Measurements from ENCODE around the gene NPRL2. TPM values are rescaled to one million over a fixed set of nuclear protein-coding genes. Genes with fewer than 3 reads are reported as not detected.
"Not testable (repeated sequence)": the region's sequence is repeated elsewhere in the genome, so short reads cannot be mapped to it uniquely, and the experiment has no call there.

NPRL2 gene
- total RNA-seq, 1 donor from 2014 or later = 23.3 TPM

GRCh38 chr3:50316657-50317242, 33.8 kb downstream of the NPRL2 start:
- no peak for TF ChIP-seq CTCF (IDR thresholded peaks at IDR 0.05; ENCODE audit: unreplicated experiment)
- peak overlapping the region; percentile 23 for H3K4me3 Mint-ChIP-seq
- no peaks in the 10 kb centered on the region for H3K27me3 Mint-ChIP-seq (ENCODE audit: low read depth)
- peak in 1 of 2 experiments; percentile 63 for DNase-seq (ENCODE audit: low spot score in 2 of 2, unreplicated experiment in 2 of 2)
- H3K9me3 Mint-ChIP-seq = no peaks in the 10 kb centered on the region
- H3K27ac Mint-ChIP-seq = peak overlapping the region; percentile 95
- H3K36me3 Mint-ChIP-seq = peaks cover 23% of the 10 kb centered on the region
- H3K4me1 Mint-ChIP-seq = peaks cover 42% of the 10 kb centered on the region

- DNase-seq (ENCODE audit: low spot score in 2 of 2, unreplicated experiment in 2 of 2) = no peak
- H3K27me3 Mint-ChIP-seq (ENCODE audit: low read depth) = no peaks in the 10 kb centered on the region
- no peak for TF ChIP-seq CTCF (IDR thresholded peaks at IDR 0.05; ENCODE audit: unreplicated experiment)
- peaks cover 35% of the 10 kb centered on the region for H3K4me1 Mint-ChIP-seq
- peaks cover 28% of the 10 kb centered on the region for H3K36me3 Mint-ChIP-seq
- H3K9me3 Mint-ChIP-seq = peaks cover 2% of the 10 kb centered on the region
- H3K4me3 Mint-ChIP-seq = no peak overlapping the region
- no peak overlapping the region for H3K27ac Mint-ChIP-seq
Observed at GRCh38 chr3:50314816-50315215, 35.8 kb downstream of the NPRL2 start.

GRCh38 chr3:50314342-50314741, 36.2 kb downstream of the NPRL2 start:
- peaks cover 4% of the 10 kb centered on the region for H3K9me3 Mint-ChIP-seq
- no peaks in the 10 kb centered on the region for H3K27me3 Mint-ChIP-seq (ENCODE audit: low read depth)
- H3K4me3 Mint-ChIP-seq = no peak overlapping the region
- TF ChIP-seq CTCF (IDR thresholded peaks at IDR 0.05; ENCODE audit: unreplicated experiment) = no peak
- peak overlapping the region; percentile 2 for H3K27ac Mint-ChIP-seq
- peaks cover 32% of the 10 kb centered on the region for H3K36me3 Mint-ChIP-seq
- H3K4me1 Mint-ChIP-seq = peaks cover 30% of the 10 kb centered on the region
- DNase-seq (ENCODE audit: low spot score in 2 of 2, unreplicated experiment in 2 of 2) = no peak

GRCh38 chr3:50312041-50312440, 38.5 kb downstream of the NPRL2 start:
- H3K4me1 Mint-ChIP-seq; H3K27ac Mint-ChIP-seq; DNase-seq (ENCODE audit: low spot score in 2 of 2, unreplicated experiment in 2 of 2); H3K27me3 Mint-ChIP-seq (ENCODE audit: low read depth); H3K4me3 Mint-ChIP-seq; H3K9me3 Mint-ChIP-seq: not testable (repeated sequence)
- H3K36me3 Mint-ChIP-seq = peaks cover 31% of the 10 kb centered on the region

- no peak overlapping the region for H3K27ac Mint-ChIP-seq
- no peak overlapping the region for H3K4me3 Mint-ChIP-seq
- TF ChIP-seq CTCF (IDR thresholded peaks at IDR 0.05; ENCODE audit: unreplicated experiment) = no peak
- no peaks in the 10 kb centered on the region for H3K27me3 Mint-ChIP-seq (ENCODE audit: low read depth)
- H3K9me3 Mint-ChIP-seq = no peaks in the 10 kb centered on the region
- H3K4me1 Mint-ChIP-seq = peaks cover 16% of the 10 kb centered on the region
- DNase-seq (ENCODE audit: low spot score in 2 of 2, unreplicated experiment in 2 of 2) = no peak
- H3K36me3 Mint-ChIP-seq = peaks cover 6% of the 10 kb centered on the region
Observed at GRCh38 chr3:50304601-50305000, 46.0 kb downstream of the NPRL2 start.

GRCh38 chr3:50303013-50303815, 47.4 kb downstream of the NPRL2 start, which contains the start of gene HYAL1:
HYAL1 (minus strand) TSS chr3:50303574; CDS start chr3:50302956, 618 bp downstream.
- H3K9me3 Mint-ChIP-seq = no peaks in the 10 kb centered on the region
- no peaks in the 10 kb centered on the region for H3K27me3 Mint-ChIP-seq (ENCODE audit: low read depth)
- H3K27ac Mint-ChIP-seq = peak within 1 kb of the TSS; percentile 50
- H3K4me3 Mint-ChIP-seq = no peak within 1 kb of the TSS
- no peak for DNase-seq (ENCODE audit: low spot score in 2 of 2, unreplicated experiment in 2 of 2)
- H3K36me3 Mint-ChIP-seq = no peaks in the 10 kb centered on the region
- H3K4me1 Mint-ChIP-seq = peaks cover 23% of the 10 kb centered on the region
- no peak for TF ChIP-seq CTCF (IDR thresholded peaks at IDR 0.05; ENCODE audit: unreplicated experiment)

All from mesothelial cell of epicardium (in vitro differentiated cells).